HG03196 (cell line): ENCODE measurements around the gene RYR2.

Experiments
- ATAC-seq: cut with Tn5 transposase; IDR thresholded peaks from one replicate; pipeline ENCODE4 v1.9.1; 2021; ENCODE audit not compliant: unreplicated experiment

Gene RYR2

DNA sequence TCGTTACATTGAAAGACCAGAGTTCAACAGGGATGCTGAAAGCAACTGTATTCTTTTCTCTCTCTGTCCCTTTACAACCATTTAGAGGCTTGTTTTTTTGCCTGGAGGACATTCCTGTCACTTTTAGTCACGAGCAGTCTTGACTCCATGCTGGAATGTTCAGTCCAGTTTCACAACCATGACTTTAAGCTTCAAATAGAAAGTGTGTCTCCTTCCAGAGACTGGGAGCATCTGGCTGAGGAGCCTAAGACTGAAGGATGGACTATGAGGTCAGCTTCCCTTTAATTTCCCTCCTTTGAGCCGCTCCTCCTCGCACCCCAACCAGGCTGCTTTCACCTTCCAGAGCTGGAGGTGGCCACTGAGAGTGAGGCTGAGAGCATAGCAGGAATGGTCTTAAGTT is 10.5 kb upstream of the RYR2 start:
- ATAC-seq = no peak

DNA sequence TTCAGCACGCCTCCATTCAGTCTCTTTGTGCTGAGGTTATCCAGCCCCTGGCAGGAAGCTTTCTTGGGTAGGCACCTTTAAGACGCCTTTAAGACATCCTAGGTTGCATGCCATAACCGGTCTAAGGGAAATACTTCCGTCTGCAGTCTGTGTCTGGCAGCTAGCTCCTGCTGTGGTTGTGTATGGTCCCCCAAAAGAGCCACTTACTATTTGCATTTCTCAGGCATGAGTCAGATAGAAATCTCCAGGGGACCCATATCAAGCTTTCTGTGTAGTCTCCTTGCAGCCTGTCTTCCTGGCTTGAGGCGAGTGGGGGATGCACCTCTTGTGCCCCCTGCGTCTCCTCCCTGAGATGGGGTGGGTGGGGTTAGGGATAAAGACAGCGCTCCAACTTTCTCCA is 10.0 kb upstream of the RYR2 start:
- ATAC-seq = peak; percentile 92

DNA sequence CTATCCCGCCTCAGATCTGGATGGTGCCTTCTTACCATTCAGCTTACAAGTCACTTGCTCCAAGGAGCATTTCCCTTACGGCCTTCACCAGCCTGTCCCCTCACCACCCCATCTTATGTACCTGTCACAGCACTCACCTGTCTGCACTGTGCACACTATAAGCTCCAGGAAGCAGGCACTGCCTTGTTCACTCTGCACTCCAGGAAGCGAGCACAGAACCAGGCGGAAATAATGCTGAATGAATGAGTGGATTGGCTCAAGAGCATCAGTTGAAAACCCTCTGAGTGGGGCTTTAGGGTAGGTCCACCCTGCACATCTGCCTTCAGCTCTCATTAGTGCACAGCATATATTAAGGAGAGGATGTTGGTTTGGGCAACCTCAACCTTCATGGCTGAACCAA is 8.9 kb upstream of the RYR2 start:
- no peak for ATAC-seq

DNA sequence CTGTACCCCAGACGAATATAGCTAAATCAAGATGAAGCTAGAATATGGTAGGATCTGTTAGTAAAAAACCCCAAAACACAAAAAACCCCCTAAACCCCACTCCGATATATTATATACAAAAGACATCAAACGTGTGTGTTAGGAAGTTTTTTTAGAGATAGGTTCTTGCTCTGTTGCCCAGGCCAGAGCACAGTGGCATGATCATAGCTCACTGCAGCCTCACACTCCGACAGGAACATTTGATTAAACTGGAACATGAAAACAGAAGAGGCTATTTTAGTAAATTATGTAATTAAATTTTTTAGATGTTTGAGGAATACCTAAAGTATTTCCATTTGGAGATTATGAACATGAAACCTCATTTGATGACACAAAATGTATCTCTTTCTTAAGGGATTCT is 8.2 kb upstream of the RYR2 start:
- ATAC-seq = no peak

DNA sequence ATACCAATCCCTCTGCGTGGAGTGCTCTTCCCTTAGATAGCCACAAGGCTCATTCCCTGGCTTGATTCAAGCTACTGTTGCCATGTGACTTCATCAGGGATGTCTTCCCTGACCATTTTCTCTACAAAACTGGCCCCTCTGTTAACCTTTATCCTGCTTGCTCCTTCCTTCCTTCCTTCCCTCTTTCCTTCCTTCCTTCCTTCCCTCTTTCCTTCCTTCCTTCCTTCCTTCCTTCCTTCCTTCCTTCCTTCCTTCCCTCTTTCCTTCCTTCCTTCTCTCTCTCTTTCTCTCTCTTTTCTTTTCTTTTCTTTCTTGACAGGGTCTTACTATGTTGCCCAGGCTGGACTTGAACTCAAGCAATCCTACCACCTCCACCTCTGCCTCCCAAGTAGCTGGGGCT is 6.2 kb upstream of the RYR2 start:
- no peak for ATAC-seq

DNA sequence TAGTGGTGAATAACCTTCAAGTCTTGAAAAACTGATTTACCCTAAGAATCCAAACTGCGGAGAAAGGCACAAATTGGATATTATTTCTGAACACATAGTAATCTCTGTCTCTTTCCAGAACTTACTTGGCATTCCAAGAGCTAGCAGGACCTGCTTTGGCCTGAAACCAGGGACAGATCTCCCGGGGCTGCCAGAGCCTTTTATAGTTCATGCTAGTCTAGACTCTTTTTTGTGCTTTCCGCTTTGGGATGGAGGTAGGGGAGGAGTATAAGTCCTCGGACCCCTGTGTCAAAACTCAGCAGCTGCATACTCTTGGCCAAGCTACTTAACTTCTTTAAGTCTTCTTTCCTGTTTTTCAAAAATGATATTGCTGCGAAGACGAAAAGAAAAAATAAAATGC is 3.8 kb upstream of the RYR2 start:
- ATAC-seq = no peak

DNA sequence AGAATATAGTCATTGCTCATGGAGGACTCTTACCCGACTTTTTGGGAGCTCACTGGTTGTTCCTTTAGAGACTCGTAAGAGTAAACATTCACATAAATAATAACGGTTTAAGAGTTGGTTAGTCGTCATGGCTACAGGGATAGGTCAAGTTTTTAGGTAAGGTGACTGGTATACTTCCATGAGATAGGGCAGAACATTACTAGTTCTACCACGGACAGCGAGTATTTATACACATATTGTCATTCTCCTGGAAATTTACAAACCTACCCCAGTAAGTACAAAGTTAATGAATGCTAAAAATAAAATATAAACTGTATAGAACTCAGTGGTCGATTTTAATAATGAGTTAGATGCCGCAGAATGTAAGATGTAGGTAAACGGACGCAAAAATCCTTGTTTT is 1.2 kb upstream of the RYR2 start:
- ATAC-seq = no peak

DNA sequence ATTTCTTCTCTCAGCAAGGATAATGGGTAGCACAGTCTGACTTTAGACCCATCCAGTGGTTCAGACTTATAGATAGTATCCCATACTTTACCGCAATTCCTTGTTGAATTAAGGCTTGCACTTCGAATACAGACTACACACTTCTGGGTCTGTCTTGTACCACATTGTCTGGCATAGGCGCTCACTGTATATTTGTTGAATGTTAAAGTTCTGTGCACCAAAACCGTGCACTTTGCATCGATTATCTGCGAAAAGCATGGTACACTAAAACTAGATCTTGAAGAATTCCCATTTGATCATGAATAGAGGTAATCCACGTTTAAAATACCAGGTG is 556 bp upstream of the RYR2 start:
- no peak for ATAC-seq

DNA sequence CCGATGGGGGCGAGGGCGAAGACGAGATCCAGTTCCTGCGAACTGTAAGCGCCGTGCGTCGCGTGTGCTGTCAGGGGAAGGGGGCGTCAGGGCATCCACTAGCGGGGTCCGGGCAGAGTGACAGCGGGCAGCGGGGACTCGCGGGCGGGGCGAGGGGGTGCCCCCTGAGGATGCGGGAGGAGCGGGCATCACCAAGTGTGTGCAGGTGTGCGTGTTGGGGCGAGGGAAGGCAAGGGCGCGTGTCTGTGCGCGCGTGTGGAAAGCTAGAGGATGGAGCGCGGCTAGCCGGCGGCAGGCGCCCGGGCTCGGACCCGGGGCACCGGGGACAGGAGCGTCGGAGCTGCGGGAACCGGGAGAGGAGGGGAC is 525 bp downstream of the RYR2 start:
- no peak for ATAC-seq

DNA sequence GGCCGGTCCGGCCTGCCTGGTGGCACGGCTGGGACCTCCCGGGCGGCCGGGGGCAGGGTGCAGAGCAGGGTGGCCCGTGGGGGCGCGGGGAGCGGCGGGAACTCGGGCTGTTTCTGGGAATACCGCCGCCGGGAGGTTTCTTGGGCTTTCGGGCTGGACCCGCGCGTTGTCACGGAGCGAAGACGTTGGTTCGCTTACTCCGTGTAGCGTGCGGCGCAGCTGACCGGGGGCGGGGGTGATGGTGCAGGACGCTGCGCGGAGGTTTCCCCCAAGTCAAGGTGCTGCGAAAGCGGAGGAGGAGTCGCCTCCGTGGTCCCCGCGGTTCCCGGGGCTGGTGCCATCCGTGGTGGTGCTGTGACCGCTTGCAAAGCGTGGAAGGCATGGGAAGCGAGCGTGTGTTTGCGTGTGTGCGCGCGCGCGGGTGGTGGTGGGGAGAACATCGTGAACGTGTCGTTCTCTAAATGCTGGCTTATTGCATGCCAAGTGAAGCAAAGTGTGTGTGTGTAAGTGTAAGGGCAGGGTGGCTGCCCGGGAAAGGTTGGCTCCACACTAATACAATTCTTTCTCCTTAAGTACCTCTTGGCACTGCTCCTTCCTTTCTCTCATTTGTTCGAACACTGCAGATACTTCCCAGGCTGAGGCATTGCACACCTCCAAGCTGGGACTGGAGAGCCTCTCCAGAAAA is 1.1 kb downstream of the RYR2 start:
- no peak for ATAC-seq

DNA sequence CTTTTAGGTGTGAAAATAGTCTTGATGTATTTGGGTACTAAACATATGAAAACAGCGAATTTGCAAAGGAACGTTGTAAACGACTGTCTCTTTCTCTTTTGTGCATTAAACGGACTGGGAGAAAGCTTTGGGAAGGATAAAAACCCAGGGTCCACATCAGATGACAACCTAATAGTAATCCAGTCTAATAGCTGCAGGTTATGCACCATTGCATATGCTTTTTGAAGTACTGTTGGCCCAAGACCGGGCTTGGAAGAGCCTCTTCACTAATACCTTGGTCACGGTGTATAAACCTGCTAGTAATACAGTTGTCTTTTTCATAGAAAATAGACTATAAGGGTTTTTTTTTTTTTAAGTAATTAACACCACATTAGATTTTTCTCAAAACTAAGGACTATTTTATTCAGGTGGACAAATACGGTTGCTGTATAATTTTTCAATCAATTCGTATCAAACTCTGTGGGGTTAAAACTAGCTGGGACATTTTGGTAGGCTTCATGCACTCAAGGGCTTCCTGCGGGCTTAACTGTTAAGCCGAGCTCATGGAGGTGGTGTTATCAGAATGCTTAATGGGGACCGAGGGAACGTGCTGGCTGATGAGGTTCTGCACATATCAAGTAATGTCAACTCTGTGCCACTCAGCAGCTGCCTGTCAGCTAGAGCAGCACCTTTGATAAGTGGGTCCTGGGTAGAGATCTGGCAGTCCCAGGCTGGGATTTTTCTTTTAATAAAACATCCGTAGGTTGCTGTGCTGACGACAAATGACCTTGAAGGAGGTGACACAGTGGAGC is 2.1 kb downstream of the RYR2 start:
- ATAC-seq = no peak

DNA sequence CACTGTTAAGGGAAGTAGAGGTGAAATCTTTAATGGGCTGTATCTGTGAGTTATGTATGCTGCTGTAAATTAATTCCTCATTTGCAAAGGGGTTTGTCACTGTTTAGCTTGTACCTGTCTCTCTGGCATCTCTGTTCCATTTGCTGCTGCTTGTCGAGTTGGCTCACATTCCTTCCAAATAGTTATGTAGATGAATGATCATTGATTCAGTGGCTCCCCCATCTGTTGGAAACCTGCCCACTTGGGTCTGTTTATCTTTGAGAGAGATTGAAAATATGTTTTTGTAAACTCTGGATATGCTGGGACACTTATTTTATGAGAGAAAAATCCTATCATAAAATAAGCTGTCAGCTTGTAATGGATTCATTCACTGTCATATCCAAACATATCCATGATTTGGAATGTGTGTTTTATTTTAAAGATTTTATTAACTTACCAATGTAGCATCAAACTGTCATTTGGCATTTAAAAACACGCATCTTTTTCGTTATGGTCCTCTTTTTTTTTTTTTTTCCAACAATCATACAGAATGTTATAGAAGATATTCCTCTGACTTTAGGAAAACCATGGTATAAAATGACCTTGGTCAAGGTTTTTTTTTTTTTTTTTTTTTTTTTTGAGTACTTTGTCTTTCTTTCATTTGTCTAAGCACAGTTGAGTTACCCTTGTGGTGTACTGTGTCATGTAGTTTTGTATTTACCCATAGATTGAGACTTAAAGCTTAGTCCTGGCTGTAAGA is 3.5 kb downstream of the RYR2 start:
- no peak for ATAC-seq

DNA sequence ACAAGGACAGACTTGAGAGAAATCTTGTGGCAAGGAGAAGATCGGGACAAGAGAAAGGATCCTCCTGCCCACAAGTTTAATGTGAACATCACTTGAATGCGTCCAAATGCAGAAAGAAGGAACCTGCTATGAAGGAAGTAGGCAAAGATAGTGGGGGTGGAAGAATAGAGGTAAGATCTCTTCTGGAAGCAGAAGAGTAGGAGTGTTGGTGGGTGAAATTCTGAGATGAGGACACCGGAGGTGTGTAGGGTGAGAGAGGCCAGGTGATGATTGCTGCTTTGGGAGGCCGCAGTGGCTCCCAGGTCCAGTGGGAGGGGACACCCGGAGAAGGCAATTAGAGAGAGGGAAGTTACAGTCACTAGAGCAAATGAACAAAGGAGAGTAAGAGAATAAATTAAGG is 6.8 kb downstream of the RYR2 start:
- no peak for ATAC-seq

DNA sequence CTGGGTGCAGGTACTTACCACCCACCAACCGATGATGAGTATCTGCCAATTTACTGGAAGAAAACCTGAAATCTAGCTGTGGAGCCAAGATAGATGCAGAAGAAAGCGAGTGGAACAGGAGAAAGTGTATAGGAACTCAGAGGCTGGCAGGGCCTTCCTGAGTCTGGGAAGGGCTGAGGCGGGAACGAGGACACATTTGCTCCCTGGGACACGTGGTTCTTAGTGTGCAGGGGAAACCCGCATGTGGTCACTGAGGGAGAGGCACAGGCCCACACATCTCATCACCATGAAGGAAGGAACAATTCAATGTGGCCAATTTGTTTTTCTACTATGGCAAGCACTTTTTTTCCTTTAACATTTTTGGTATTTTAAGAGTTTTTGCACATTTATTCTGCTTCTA is 8.2 kb downstream of the RYR2 start:
- no peak for ATAC-seq

DNA sequence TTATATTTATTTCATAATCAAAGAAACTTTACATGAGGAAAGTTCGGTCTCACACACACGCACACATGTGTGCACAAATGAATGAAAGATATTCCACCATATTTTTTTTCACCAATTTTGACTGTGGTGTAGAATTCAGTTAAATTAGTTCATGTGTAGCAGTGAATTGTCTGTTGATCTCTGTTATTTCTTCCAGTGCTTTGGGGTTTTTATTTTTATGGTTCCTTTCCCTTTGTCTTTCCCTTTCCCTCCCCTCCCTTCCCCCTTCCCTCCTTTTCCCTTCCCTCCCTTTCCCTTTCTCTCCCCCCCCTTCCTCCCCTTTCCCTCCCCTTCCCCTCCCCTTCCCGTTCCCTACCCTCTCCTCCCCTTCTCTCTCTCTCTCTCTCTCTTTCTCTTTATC is 8.9 kb downstream of the RYR2 start:
- ATAC-seq = no peak

DNA sequence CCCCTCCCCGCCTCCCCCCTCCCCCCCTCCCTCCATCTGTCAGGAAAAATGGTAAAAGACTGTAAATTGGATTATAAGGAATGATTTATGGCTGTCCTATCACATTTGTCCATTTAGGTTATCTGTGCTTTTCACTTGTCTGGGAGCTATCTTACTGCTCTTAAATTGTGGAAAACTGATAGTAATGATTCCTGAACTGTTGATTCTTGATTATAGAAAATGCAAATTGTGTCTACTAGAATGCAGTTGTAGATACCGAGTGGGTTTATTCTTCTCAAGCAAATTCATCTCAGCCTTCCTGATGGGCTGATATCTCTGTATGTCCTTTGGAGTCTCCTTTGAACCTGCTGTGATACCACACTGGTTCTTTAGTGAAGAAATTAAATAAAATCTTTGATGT is 12.3 kb downstream of the RYR2 start:
- no peak for ATAC-seq

DNA sequence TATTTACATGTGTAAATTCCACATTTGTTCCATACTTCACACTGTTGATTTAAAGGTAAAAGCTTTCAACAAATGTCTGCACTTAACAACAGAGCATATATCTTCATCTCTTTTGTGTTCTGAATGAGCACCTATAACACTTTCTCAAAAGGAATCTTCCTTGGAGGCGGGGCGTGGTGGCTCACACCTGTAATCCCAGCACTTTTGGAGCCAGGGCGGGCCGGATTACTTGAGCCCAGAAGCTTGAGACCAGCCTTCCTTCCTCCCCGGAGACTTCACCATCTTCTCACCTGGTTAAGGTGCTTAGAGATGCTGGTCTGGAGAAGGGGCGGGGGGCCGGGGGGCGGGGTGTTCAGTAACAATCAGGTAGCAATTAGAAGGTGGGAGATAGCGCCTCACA is 16.5 kb downstream of the RYR2 start:
- ATAC-seq = no peak

DNA sequence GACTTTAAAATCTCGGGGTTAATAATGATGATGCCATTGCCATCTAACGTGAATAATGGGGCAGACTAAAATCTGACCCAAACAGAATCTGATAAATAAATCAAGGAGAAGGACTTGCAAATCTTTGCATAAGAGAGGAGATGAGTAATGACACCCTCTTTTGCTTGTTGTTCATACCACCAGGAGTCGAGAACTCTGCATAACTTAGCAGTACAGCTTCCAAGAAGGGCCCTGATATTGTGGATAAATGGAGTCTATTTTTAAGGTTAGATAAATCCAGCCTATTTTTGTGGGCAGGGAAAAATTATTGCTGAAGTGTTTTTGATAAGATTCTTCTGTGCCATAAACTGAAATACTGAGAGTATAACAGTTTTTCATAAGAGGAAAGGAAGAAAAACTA is 17.3 kb downstream of the RYR2 start:
- no peak for ATAC-seq

DNA sequence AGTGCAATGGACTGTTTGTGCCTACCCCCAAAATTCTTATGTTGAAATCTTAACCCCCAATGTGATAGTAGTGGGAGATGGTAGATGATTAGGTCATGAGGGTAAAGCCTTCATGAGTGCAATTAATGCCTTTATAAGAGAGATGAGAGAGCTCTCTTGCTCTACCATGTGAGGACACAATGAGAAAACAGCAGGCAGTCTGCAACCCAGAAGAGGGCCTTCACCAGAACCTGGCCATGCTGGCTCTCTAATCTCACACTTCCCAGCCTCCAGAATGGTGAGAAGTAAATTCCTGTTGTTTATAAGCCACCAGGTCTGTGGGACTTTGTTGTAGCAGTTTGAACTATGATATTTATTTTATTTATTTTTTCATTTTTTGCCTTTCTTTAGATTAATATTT is 21.0 kb downstream of the RYR2 start:
- no peak for ATAC-seq

DNA sequence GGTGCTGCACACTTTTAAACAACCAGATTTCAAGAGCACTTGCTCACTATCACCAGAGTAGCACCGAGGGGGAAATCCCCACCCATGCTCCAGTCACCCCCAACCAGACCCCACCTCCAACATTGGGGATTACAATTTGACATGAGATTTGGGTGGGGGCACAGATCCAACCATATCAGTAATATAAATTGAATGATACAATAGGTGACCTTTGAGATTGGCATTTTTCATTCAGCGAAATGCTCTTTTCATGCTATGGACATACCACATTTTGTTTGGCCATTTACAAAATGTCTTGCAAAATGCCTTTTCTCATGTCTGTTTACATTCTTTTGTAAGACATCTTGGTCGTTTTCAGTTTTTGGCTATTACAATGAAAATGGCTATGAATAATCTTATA is 23.9 kb downstream of the RYR2 start:
- ATAC-seq = no peak

DNA sequence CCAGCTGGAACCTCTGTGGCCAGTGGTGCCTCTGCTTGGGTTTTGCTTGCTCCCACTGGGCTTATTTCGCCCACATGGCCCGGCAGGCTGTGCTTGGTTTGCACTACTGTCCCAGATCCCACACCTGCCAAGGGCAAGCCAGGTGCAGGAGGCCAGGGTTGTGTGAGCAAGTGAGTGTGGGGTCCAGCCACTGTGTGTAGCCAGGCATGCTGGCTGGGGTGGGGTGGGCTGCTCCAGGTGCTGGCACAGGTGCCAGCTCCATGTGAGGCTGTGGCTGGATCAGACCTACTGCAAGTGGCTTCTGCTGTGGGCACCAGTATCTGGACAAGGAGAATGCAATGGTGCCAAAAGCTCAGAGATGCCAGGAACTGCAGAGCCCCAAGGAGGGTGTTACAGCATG is 28.5 kb downstream of the RYR2 start:
- ATAC-seq = no peak

DNA sequence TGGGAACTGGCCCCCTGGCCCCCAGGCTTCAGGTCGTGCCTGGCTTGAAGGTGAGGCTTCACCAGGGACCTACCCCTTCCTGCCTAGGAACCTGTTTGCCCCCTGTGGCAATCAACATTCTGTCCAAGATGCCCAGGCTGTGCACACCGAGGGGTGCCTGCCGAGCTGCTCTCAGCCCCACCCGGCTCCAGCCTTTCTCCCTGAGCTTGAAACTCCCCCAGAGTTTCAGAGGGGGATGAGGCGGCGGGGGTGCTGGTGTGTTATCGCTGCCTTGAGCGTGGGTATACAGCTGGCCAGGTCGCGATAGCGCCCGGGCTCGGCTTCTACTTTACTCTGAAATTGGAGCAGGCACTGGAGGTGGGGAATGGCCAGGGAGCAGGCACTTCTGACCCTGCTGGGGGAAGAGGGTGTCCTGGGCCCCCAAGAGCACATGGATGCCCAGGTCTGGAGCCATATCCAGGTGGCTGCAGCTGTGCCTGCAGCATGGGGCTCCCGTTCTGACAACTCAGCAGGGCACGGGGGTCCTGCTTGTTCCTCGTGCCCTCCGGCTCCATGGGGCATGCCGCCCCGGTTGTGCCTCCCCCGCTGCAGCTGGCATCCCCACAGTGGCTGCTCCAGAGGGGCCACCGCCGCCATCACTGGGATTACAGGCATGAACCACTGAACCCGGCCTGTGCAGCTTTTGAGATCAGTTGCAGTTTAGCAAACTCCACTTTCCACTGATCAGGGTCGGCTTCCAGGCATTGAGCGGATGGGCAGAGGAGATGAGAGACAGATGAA is 29.8 kb downstream of the RYR2 start:
- no peak for ATAC-seq
